GM12865 (cell line): ENCODE measurements around the gene HS3ST3B1.
A peak's percentile ranks its signal among the peaks of the same experiment; 100 is the strongest.

Source experiments
- DNase-seq: peaks from one replicate; pipeline ENCODE4 v3.0.0; 2010; ENCODE audit warnings: low read depth
- H3K4me3 ChIP-seq: 2 replicates; pipeline ENCODE4 v1.5.1; 2011; ENCODE audit warnings: mild to moderate bottlenecking, low read depth, low read length, control low read depth
- TF ChIP-seq, protein P1 (sequence below): IDR thresholded peaks from 2 replicates; pipeline ENCODE4 v1.5.1; 2011; ENCODE audit warnings: low read length, control low read depth, low read depth, inconsistent platforms; ENCODE audit not compliant: insufficient read depth; ENCODE audit errors: missing control alignments

The HS3ST3B1 gene

DNA sequence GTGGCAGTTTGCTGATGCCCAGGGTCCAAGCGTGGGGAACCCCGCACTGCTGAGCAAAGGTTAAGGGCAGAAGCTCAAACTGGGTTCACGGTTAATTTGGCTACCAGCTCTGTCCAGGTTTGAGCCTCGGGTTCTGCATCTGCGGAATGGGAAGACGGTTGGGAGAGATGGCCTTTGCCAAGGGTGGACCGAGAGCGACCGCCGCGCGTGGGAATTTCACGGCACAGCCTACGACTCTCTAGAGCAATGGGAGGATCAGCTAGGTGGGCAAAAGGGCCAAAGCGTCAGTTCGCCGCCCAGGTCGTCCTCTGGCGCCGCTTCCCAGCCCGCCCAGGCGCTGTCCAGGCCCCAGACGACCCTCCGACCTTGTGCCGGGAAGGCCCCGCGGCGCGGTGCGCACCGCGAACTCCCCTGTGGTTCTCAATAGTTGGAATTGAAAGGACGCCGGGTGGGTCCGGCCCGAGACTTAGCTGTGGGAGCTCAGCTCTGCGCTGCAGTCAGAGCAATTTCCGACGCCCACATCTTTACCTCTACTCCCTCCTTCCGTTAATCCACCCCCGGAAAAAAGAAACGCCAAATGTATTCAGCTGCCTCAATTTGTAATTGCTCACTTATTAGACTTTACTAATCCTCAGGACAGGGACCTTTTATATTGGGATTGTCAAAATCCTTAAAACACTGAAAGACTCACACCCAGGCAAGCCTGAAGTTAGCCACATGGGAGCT lies 2.5 kb upstream of the HS3ST3B1 start:
- no peak for DNase-seq
- TF ChIP-seq, protein P1, sequence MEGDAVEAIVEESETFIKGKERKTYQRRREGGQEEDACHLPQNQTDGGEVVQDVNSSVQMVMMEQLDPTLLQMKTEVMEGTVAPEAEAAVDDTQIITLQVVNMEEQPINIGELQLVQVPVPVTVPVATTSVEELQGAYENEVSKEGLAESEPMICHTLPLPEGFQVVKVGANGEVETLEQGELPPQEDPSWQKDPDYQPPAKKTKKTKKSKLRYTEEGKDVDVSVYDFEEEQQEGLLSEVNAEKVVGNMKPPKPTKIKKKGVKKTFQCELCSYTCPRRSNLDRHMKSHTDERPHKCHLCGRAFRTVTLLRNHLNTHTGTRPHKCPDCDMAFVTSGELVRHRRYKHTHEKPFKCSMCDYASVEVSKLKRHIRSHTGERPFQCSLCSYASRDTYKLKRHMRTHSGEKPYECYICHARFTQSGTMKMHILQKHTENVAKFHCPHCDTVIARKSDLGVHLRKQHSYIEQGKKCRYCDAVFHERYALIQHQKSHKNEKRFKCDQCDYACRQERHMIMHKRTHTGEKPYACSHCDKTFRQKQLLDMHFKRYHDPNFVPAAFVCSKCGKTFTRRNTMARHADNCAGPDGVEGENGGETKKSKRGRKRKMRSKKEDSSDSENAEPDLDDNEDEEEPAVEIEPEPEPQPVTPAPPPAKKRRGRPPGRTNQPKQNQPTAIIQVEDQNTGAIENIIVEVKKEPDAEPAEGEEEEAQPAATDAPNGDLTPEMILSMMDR = no peak
- H3K4me3 ChIP-seq = no peak overlapping the region

DNA sequence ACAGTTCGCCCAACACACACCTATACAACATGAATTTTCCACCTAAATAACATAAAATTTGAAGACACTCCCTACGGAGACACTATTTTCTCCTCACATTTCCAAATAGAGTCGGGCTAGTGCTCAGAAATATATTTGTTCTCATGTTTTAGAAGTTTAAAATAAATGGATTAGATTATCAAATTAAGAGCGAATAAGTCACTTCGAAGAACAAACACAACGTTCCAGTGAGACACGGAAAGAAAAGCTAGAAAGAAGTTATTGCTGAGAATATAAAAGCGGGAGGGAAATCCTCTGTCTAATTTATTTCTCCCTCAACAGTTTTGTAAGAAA lies 2.0 kb upstream of the HS3ST3B1 start:
- H3K4me3 ChIP-seq = no peak overlapping the region
- TF ChIP-seq, protein P1 = no peak
- DNase-seq = no peak

- no peak overlapping the region for H3K4me3 ChIP-seq
- no peak for DNase-seq
- TF ChIP-seq, protein P1 = no peak
These were observed 1.4 kb upstream of the HS3ST3B1 start for GRCh38 chr17:14299280-14300141.

DNA sequence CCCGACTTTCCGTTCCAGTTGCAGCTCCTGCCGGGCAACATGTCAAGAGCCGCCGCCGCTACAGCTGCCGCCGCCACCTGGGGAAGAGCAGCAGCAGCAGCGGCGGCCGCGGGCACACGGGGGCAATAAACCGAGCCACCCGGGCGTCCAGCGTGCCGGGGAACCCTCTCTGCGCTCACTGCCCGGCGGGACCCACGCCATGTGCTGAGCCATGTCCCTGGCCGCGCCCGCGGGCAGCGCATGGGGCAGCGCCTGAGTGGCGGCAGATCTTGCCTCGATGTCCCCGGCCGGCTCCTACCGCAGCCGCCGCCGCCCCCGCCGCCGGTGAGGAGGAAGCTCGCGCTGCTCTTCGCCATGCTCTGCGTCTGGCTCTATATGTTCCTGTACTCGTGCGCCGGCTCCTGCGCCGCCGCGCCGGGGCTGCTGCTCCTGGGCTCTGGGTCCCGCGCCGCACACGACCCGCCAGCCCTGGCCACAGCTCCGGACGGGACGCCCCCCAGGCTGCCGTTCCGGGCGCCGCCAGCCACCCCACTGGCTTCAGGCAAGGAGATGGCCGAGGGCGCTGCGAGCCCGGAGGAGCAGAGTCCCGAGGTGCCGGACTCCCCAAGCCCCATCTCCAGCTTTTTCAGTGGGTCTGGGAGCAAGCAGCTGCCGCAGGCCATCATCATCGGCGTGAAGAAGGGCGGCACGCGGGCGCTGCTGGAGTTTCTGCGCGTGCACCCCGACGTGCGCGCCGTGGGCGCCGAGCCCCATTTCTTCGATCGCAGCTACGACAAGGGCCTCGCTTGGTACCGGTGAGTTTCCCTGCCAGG lies 604 bp downstream of the HS3ST3B1 start:
- TF ChIP-seq, protein P1 = no peak
- H3K4me3 ChIP-seq = peak overlapping the region; percentile 48
- DNase-seq = no peak

GRCh38 chr17:14302091-14302430 lies 1.2 kb downstream of the HS3ST3B1 start:
- DNase-seq = peak; percentile 56
- TF ChIP-seq, protein P1 = no peak
- peak overlapping the region; percentile 48 for H3K4me3 ChIP-seq

- peak overlapping the region; percentile 48 for H3K4me3 ChIP-seq
- TF ChIP-seq, protein P1 = peak; percentile 79
- DNase-seq = peak; percentile 78
These were observed 1.7 kb downstream of the HS3ST3B1 start for GRCh38 chr17:14302431-14303099.
